ENCODE measurements around the gene IRX4. TPM values are rescaled to one million over a fixed set of nuclear protein-coding genes. Genes with fewer than 3 reads are reported as not detected.

IRX4 gene
- total and polyA plus RNA-seq, 4 donors = not detected

GRCh38 chr5:1925111-1926070 lies 42.7 kb upstream of the IRX4 start (continued):
- no peak for TF ChIP-seq RAD21 (IDR thresholded peaks at IDR 0.05)
- TF ChIP-seq HNF4G (IDR thresholded peaks at IDR 0.05) = no peak
- no peak for TF ChIP-seq RXRA (IDR thresholded peaks at IDR 0.05)
- no peak for TF ChIP-seq YY1 (IDR thresholded peaks at IDR 0.05)
- TF ChIP-seq CTCF (IDR thresholded peaks at IDR 0.05; ENCODE audit: low read depth, low read length, missing input control) = no peak
- TF ChIP-seq FOXA1 (IDR thresholded peaks at IDR 0.05) = no peak

- no peak overlapping the region for H3K4me3 ChIP-seq (ENCODE audit: low read depth in 1 of 3, low read length in 3 of 3)
- peaks cover 0 to 5% (median 0%) of the 10 kb centered on the region in 4 donors for H3K27me3 ChIP-seq (ENCODE audit: control insufficient read depth in 4 of 4, insufficient read depth in 4 of 4, low read length in 3 of 4)
- H3K36me3 ChIP-seq (ENCODE audit: control insufficient read depth in 4 of 4, insufficient read depth in 3 of 4, low read depth in 1 of 4, low read length in 3 of 4) = no peaks in the 10 kb centered on the region
- H3K4me1 ChIP-seq (ENCODE audit: control insufficient read depth in 4 of 4, insufficient read depth in 4 of 4, low read length in 3 of 4) = no peaks in the 10 kb centered on the region
- H3K9ac ChIP-seq (ENCODE audit: low read depth in 1 of 2, low read length in 2 of 2) = no peak overlapping the region
- WGBS = 77% methylated on average over 16 of the region's 16 CpGs
- no peak for DNase-seq (ENCODE audit: low spot score)
- H3K27ac ChIP-seq (ENCODE audit: low read depth in 1 of 2, low read length in 2 of 2) = no peak overlapping the region
- TF ChIP-seq MAX (IDR thresholded peaks at IDR 0.05) (no peak), YY1 (IDR thresholded peaks at IDR 0.05) (no peak), RAD21 (IDR thresholded peaks at IDR 0.05) (no peak), ATF3 (IDR thresholded peaks at IDR 0.05) (no peak), GABPA (IDR thresholded peaks at IDR 0.05 in 1 of 2, conservative IDR thresholded peaks at IDR 0.05 in 1 of 2) (no peak), SP1 (IDR thresholded peaks at IDR 0.05) (no peak), FOXA2 (IDR thresholded peaks at IDR 0.05) (no peak), REST (IDR thresholded peaks at IDR 0.05) (no peak), EGR1 (IDR thresholded peaks at IDR 0.05; ENCODE audit: low read depth in 2 of 2) (no peak), HNF4G (IDR thresholded peaks at IDR 0.05) (no peak), JUND (IDR thresholded peaks at IDR 0.05) (no peak), FOXA1 (IDR thresholded peaks at IDR 0.05) (no peak), RXRA (IDR thresholded peaks at IDR 0.05) (no peak), CTCF (IDR thresholded peaks at IDR 0.05; ENCODE audit: low read depth, low read length, missing input control) (no peak), TAF1 (conservative IDR thresholded peaks at IDR 0.05) (no peak), NR2F2 (IDR thresholded peaks at IDR 0.05) (no peak), HNF4A (conservative IDR thresholded peaks at IDR 0.05) (no peak), ZBTB33 (IDR thresholded peaks at IDR 0.05) (no peak)
- H3K9me3 ChIP-seq (ENCODE audit: control insufficient read depth in 4 of 4, low read length in 3 of 4) = no peaks in the 10 kb centered on the region
Measured at GRCh38 chr5:1923766-1924165, 41.0 kb upstream of the IRX4 start.
